ENCODE results near the gene TEX22. TPM values are rescaled to one million over a fixed set of nuclear protein-coding genes. Genes with fewer than 3 reads are reported as not detected.
A peak's percentile ranks its signal among the peaks of the same experiment; 100 is the strongest.

TEX22 gene
- total RNA-seq, 2 donors from 2014 or later, result 0.49 to 1.3 TPM

GRCh38 chr14:105392131-105393090, 5.9 kb upstream of the TEX22 start:
- DNase-seq (no peak), ATAC-seq (no peak)
- intact Hi-C loops (cut with DNase I, micrococcal nuclease), result no loop called here

- DNase-seq (no peak), ATAC-seq (no peak)
- intact Hi-C loops (cut with DNase I, micrococcal nuclease), result no loop called here
These were observed 5.2 kb upstream of the TEX22 start for GRCh38 chr14:105393151-105393550.

- DNase-seq, result no peak
These were observed 3.4 kb upstream of the TEX22 start for GRCh38 chr14:105394714-105395537.

GRCh38 chr14:105395538-105395854, 2.8 kb upstream of the TEX22 start:
- DNase-seq (no peak), ATAC-seq (no peak)
- intact Hi-C loops (cut with DNase I, micrococcal nuclease), result no loop called here

More at GRCh38 chr14:105394714-105395537, 3.4 kb upstream of the TEX22 start:
- no peak for ATAC-seq
- intact Hi-C loops (cut with DNase I, micrococcal nuclease), result no loop called here

- ATAC-seq (no peak), DNase-seq (no peak)
- intact Hi-C loops (cut with DNase I, micrococcal nuclease), result no loop called here
These were observed 897 bp upstream of the TEX22 start for GRCh38 chr14:105397350-105397931.

GRCh38 chr14:105398726-105399465, 558 bp downstream of the TEX22 start:
- intact Hi-C loops (cut with DNase I, micrococcal nuclease), result no loop called here
- peak; percentile 53 for ATAC-seq
- no peak for DNase-seq

GRCh38 chr14:105399466-105399775, 1.1 kb downstream of the TEX22 start:
- intact Hi-C loops (cut with DNase I, micrococcal nuclease), result no loop called here
- no peak for DNase-seq
- no peak for ATAC-seq

GRCh38 chr14:105400016-105400415, 1.7 kb downstream of the TEX22 start:
- DNase-seq (no peak), ATAC-seq (no peak)
- intact Hi-C loops (cut with DNase I, micrococcal nuclease), result no loop called here

- intact Hi-C loops (cut with DNase I, micrococcal nuclease), result no loop called here
- ATAC-seq, result no peak
These were observed 3.4 kb downstream of the TEX22 start for GRCh38 chr14:105401699-105402098.

GRCh38 chr14:105408592-105408991, 10.3 kb downstream of the TEX22 start:
- intact Hi-C loops (cut with DNase I, micrococcal nuclease), result no loop called here
- ATAC-seq (no peak), DNase-seq (no peak)

More at GRCh38 chr14:105401699-105402098, 3.4 kb downstream of the TEX22 start:
- no peak for DNase-seq

GRCh38 chr14:105409364-105409763, 11.0 kb downstream of the TEX22 start:
- intact Hi-C loops (cut with DNase I, micrococcal nuclease), result no loop called here
- DNase-seq (no peak), ATAC-seq (no peak)

- DNase-seq (no peak), ATAC-seq (no peak)
- intact Hi-C loops (cut with DNase I, micrococcal nuclease), result loop anchor here in 1 of 2 donors (10.0 kb wide), 1 partner anchor 54 kb away; no protein-coding TSS in a partner anchor
These were observed 12.3 kb downstream of the TEX22 start for GRCh38 chr14:105410642-105411016.

- intact Hi-C loops (cut with DNase I, micrococcal nuclease), result loop anchor here in 1 of 2 donors (10.0 kb wide), 1 partner anchor 54 kb away; no protein-coding TSS in a partner anchor
- DNase-seq, result peak in 1 of 2 donors; percentile 56
- peak; percentile 73 for ATAC-seq
These were observed 12.9 kb downstream of the TEX22 start for GRCh38 chr14:105411017-105411941.

- intact Hi-C loops (cut with DNase I, micrococcal nuclease), result loop anchor here in 1 of 2 donors (10.0 kb wide), 1 partner anchor 53 kb away; no protein-coding TSS in a partner anchor
These were observed 13.8 kb downstream of the TEX22 start for GRCh38 chr14:105411985-105412770.

GRCh38 chr14:105412771-105413543, 14.6 kb downstream of the TEX22 start:
- intact Hi-C loops (cut with DNase I, micrococcal nuclease), result loop anchor here in 1 of 2 donors (10.0 kb wide), 1 partner anchor 52 kb away; no protein-coding TSS in a partner anchor
- ATAC-seq (no peak), DNase-seq (no peak)

More at GRCh38 chr14:105411985-105412770, 13.8 kb downstream of the TEX22 start:
- DNase-seq, result no peak
- peak; percentile 2 for ATAC-seq

- intact Hi-C loops (cut with DNase I, micrococcal nuclease), result loop anchor here in 1 of 2 donors (10.0 kb wide), 1 partner anchor 51 kb away; no protein-coding TSS in a partner anchor
- ATAC-seq (no peak), DNase-seq (no peak)
These were observed 15.2 kb downstream of the TEX22 start for GRCh38 chr14:105413544-105413886.

Measured in left colon (tissue), 2 donors.